ENCODE results near the gene PPM1M. TPM values are rescaled to one million over a fixed set of nuclear protein-coding genes. Genes with fewer than 3 reads are reported as not detected.
A peak's percentile ranks its signal among the peaks of the same experiment; 100 is the strongest.

PPM1M gene
- total and polyA plus RNA-seq, 7 donors: 2.1 to 7.5 (median 3.0) TPM

- ATAC-seq (peak in 3 of 4 donors; percentile 7 to 54 (median 43)), DNase-seq (no peak)
- intact Hi-C loops (cut with DNase I): no loop called here
- H3K27me3 ChIP-seq (ENCODE audit: insufficient read depth in 3 of 3, low read length in 2 of 3): no peaks in the 10 kb centered on the region
- H3K27ac ChIP-seq: peak overlapping the region; percentile 36
- no peak for TF ChIP-seq CTCF (IDR thresholded peaks at IDR 0.05)
- no peaks in the 10 kb centered on the region for H3K9me3 ChIP-seq
- H3K36me3 ChIP-seq (ENCODE audit: insufficient read depth in 1 of 2, low read depth in 1 of 2): peaks cover 0 to 67% of the 10 kb centered on the region in 2 donors
- H3K4me3 ChIP-seq: no peak overlapping the region
- peaks cover 29% of the 10 kb centered on the region for H3K4me1 ChIP-seq
- WGBS, 3 donors: 57 to 71% (median 62%) methylated on average over 6 of the region's 6 CpGs
Measured at GRCh38 chr3:52249683-52250082, 4.1 kb downstream of the PPM1M start.

GRCh38 chr3:52250122-52250521 lies 4.6 kb downstream of the PPM1M start:
- 82 to 89% (median 83%) methylated on average over 1 of the region's 1 CpG for WGBS, 3 donors
- H3K27ac ChIP-seq: peak overlapping the region; percentile 36
- no peak for ATAC-seq

DNA sequence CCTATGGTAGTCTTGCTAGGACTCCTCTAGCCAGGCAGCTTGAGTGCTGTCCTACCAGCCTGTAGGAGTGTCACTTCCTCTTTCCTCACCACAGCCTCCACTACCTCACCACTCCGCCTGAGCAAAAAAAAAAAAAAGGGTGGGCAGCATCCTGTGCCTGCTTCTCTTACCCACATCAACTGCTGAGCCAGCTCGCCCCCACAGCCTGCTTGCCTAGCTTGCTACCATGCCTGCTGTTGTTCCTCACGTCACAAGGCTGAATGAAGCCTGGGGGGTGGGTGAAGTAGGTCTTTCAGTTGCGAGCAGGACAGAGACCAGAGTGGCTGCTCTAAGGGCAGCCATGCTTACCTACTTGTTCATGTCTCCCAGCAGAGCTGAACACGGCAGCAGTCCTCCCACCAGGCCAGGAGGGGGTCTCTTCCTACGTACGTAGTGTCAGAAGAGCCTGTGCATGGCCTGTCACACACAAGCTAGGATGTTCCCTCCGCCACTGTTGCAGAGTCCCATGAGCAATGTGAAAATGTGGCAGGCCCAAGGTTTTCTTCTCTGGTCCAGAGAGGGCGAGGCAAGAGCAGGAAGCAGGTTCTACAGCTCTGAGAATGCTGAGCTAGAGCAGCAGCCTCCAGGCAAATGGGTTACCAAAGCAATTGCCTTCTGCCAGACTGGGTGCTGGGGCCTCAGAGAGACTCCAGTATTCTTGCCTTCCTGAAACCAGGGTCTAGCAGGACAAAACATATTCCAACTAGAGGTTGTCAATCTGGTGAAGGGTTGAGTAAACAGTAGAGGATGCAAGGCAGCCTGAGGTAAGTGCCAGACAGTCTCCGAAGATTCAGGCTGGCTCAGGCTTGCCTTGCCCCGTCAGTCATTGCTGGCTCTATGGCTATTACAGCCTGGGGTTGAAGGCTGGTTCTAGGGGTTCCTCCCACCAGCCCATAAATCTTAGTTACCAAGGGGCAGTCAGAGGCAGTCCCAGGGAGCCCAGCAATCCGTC lies 8.1 kb downstream of the PPM1M start:
- TF ChIP-seq CTCF (IDR thresholded peaks at IDR 0.05): no peak
- H3K27me3 ChIP-seq (ENCODE audit: insufficient read depth in 3 of 3, low read length in 2 of 3): no peaks in the 10 kb centered on the region
- DNase-seq (peak in 1 of 2 donors; percentile 67), ATAC-seq (peak in 2 of 4 donors; percentile 26 to 35)
- WGBS, 3 donors: 73 to 79% (median 76%) methylated on average over 11 to 12 of the region's 12 CpGs
- H3K4me1 ChIP-seq: peaks cover 23% of the 10 kb centered on the region
- peaks cover 19 to 100% of the 10 kb centered on the region in 2 donors for H3K36me3 ChIP-seq (ENCODE audit: insufficient read depth in 1 of 2, low read depth in 1 of 2)
- intact Hi-C loops (cut with DNase I): no loop called here
- no peaks in the 10 kb centered on the region for H3K9me3 ChIP-seq
- peak overlapping the region; percentile 23 for H3K27ac ChIP-seq
- H3K4me3 ChIP-seq: no peak overlapping the region

More at GRCh38 chr3:52250122-52250521, 4.6 kb downstream of the PPM1M start:
- peaks cover 29% of the 10 kb centered on the region for H3K4me1 ChIP-seq
- peaks cover 0 to 71% of the 10 kb centered on the region in 2 donors for H3K36me3 ChIP-seq (ENCODE audit: insufficient read depth in 1 of 2, low read depth in 1 of 2)
- no peaks in the 10 kb centered on the region for H3K27me3 ChIP-seq (ENCODE audit: insufficient read depth in 3 of 3, low read length in 2 of 3)
- TF ChIP-seq CTCF (IDR thresholded peaks at IDR 0.05): no peak
- intact Hi-C loops (cut with DNase I): no loop called here
- H3K4me3 ChIP-seq: no peak overlapping the region
- DNase-seq: no peak
- H3K9me3 ChIP-seq: no peaks in the 10 kb centered on the region

DNA sequence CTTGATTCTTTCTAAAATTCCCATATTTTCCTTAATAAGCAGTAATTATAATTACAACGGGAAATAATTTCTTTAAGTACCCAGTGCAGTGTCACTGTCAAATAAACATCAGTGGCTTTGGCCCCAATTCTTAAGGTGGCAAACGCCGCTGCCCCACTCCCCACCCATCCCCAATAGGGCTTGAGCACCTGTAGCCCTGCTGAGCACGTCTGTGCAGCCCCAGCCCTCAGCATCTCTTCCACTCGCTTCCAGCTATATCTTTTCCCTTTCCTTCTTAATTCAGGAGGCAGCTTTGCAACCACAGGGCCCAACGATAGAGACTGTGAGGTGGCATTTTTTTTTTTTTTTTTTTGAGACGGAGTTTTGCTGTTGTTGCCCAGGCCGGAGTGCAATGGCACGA lies 9.0 kb downstream of the PPM1M start:
- TF ChIP-seq CTCF (IDR thresholded peaks at IDR 0.05): no peak
- no peak for ATAC-seq
- DNase-seq: no peak
- Histone ChIP-seq H3K4me1 (peaks cover 20% of the 10 kb centered on the region), H3K9me3 (no peaks in the 10 kb centered on the region), H3K27ac (no peak overlapping the region), H3K36me3 (ENCODE audit: insufficient read depth in 1 of 2, low read depth in 1 of 2) (peaks cover 27 to 100% of the 10 kb centered on the region in 2 donors), H3K27me3 (ENCODE audit: insufficient read depth in 3 of 3, low read length in 2 of 3) (no peaks in the 10 kb centered on the region), H3K4me3 (no peak overlapping the region)
- WGBS, 3 donors: 74 to 79% (median 75%) methylated on average over 8 to 9 of the region's 9 CpGs
- intact Hi-C loops (cut with DNase I): no loop called here
